HG03196 (cell line): Measurements from ENCODE around the gene S100PBP.

Experiments
- ATAC-seq: cut with Tn5 transposase; IDR thresholded peaks from one replicate; pipeline ENCODE4 v1.9.1; 2021; ENCODE audit not compliant: unreplicated experiment

The S100PBP gene

DNA sequence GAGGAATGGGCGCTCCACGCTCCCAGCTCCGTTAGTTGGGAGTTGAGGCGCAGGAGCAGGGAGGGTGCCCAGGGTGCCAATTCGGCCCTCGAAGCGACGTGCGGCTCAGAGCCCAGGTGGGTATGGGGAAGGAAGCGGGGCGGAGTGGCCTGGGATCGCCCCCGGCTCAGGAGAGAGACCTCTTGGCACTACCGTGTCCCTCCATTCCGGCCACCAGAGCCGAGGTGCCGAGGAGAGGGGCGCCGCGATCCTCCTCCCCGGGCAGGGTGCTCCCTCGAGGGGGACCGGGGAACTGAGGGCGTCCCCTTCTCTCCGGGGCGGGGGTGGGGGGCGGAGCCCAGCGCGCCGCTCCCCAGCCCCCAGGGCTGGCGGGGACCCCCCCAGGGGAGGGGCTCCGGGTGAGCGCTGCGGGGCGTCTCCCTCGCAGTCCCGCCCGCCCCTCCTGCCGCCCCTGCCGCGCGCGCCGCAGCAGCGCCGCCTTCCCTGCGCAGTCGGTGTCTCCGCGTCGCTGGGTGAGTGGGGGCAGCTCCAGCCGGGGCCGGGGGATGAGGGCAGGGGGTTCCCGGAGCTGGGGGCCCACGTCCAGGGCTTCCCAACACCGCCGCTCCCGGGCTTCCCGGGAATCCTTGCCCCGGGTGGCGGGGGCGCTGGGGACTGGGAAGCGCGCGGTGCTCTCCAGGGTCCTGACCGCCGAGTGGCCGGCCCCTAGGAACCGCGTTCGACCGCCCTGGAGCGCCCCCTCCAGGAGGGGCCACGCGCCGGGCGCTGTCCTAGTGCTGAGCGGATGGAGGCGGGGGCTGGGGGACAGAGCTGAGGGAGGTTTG is 68.8 kb downstream of the S100PBP start, which contains the start of gene HPCA:
TSS of gene HPCA (plus strand) at position 488 of the 824 bp plus-strand sequence. CDS start 2,408 bp downstream, outside the sequence.
- no peak for ATAC-seq

DNA sequence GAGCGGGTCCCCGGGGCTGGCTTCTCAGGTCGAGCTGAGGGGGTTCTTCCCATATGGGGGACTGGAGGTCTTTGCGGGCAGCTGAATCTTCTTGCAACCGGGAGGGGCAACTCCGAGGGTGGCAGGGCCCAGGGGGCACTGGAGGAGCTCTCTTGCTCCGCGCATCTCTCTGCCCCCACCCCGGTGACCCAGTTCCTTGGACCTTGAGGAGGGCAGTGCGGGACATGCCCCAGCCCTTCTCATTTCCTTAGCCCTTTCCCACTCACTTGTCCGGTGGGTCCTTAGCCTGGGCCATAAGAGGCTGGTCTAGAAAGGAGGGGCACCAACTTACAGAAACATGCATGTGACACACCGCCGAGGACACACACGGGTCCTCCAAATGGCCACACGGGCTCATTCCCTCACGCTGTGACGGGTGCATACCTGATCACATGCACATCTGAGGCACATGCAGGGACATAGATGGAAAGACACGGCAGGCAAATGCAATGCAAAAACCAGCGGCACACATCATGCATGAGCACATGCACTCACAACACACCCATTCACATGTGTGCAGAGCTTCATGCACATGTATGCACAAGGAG is 69.5 kb downstream of the S100PBP start:
- ATAC-seq = no peak

DNA sequence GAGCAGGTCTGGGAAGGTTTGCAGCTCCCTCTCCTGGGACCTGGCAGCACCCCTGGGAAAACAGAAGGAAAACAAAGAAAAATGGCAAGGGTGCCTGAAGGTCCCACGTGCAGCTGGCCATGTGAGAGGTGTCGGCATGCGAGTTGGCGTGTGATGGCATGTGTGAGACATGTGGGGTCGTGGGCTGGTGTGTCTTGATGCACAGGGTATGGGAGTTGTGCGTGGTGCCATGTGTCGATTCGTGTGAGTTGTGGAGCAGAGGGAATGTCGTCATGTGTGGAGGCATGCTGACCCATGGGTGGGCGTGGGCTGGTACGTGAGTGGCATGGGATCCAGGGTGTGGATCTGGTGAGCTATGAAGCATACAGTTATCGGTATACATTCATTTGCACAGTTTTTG is 70.2 kb downstream of the S100PBP start:
- no peak for ATAC-seq

DNA sequence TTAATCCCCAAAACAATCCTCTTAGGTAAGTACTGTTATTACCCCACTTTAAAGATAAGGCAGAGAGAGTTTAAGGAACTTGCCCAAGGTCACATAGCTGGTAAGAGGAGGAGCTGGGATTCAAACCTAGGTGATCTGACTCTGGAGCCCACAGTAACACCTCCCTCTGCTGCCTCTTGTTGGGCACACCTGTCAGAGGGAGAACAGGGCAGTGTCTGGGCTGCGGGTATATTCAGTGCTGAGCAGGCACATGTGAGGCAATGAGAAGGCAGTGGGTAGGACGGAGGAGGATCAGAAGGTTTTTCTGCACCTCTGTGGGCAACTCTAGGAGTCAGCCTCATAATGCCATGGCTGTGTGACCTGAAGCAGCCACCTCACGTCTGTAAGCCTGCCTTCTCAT is 70.7 kb downstream of the S100PBP start:
- ATAC-seq = no peak

DNA sequence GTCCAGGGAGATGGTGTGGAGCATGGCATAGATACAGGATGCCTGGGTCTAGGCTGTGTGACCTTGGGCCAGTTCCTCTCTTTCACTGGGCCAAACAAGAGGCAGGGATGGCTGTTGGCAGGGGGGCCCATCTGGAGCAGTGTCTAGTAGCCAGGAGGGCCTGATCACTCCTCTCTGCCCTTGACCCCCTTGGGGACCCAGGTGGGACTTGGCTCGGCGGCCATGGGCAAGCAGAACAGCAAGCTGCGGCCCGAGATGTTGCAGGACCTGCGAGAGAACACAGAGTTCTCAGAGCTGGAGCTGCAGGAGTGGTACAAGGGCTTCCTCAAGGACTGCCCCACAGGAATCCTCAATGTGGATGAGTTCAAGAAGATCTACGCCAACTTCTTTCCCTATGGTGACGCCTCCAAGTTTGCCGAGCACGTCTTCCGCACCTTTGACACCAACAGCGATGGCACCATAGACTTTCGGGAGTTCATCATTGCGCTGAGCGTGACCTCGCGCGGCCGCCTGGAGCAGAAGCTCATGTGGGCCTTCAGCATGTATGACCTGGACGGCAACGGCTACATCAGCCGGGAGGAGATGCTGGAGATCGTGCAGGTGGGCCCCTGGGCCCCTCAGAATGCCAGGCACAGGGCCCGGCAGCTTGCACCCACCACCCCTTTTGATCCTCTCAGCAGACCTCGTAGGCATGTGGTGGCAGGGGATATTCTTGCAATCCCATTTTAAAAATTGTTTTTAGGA is 71.4 kb downstream of the S100PBP start:
- no peak for ATAC-seq

DNA sequence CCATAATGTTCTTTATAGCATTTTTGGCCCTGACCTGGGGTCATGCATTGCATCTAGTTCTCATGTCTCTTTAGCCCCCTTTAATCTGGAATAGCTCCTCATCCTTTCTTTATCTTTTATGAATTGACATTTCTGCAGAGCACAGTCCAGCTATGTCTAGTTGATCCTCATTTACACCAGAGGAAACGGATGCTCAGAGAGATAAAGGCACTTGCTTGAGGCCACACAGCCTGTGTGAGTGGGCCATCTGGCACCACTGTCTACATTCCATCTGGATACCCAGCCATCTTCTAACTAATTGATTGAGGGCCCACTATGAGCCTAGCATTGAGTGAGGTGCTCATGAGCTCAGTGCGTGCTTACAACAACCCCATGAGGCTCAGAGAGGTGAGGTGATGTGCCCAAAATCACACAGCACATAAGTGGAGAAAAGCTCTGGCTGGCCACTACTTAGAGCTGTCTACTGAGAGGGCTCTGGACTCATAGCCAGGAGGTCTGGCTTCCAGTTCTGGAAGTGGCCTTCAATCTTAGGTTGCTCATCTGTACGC is 72.4 kb downstream of the S100PBP start:
- ATAC-seq = no peak

DNA sequence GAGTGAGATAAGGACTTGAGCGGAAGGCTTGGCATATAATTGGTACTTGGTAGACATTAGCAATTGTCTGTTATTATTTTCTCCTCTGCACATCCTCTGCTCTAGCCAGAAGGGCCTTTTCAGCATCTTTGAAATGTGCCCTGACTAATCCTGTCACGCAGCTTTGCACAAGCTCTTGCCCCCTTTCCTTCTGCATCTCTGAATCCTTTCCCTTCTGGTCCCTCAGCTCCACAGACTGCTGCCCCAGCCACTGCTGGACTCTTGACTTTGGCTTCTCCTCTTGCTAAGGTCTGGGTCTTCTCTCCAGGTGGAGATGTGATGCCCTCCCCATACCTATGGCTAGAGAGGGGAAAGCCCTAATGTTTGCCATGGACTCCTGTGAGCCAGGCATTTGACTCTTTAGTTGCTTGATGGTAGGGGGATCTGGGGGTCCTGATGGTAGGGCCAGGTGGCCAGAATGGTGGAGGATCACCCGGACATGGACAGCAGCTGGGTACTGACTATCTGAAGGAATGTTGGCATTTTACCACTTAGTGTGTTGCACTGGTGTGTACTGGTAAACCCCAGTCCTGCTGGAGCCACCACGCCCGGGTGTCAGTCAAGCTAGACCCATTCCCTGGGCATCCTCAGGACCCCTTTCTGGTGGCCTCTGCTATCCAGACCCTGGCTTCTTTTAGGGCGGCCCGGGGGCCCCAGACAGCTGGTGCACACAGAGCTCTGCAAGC is 73.2 kb downstream of the S100PBP start:
- ATAC-seq = no peak

DNA sequence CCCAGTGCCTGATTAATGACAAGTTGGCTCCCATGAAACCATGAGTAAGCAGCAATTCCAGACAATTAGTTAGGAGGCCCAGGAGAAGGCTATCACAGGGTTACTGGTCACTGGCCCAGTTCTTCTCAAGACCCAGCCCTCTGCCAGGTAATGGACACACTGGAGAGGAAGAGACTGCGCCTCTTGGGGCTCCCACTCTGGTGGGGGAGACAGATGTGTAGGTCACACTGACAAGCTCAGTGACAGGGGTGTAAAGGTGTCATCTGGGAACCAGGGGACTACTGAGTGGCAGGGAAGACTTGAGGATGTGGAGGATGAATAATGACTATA is 73.8 kb downstream of the S100PBP start:
- ATAC-seq = no peak

DNA sequence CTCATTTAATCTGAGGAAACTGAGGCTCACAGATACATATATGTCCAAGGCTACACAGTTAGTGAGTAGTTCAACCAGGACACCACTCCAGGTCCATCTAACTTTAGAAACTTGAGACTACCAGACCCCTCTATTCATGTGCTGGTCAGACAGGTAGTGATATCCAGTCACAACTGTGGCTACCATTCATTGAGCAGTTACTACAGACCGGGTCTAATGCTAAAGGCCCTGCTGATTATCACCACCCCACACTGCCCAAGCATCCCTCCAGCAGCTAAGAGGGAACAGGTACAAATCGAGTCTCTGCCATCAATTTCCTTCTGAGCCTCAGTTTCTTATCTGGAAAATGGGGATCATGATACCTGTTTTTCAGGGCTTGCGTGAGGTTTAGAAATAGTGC is 74.2 kb downstream of the S100PBP start:
- ATAC-seq = no peak

DNA sequence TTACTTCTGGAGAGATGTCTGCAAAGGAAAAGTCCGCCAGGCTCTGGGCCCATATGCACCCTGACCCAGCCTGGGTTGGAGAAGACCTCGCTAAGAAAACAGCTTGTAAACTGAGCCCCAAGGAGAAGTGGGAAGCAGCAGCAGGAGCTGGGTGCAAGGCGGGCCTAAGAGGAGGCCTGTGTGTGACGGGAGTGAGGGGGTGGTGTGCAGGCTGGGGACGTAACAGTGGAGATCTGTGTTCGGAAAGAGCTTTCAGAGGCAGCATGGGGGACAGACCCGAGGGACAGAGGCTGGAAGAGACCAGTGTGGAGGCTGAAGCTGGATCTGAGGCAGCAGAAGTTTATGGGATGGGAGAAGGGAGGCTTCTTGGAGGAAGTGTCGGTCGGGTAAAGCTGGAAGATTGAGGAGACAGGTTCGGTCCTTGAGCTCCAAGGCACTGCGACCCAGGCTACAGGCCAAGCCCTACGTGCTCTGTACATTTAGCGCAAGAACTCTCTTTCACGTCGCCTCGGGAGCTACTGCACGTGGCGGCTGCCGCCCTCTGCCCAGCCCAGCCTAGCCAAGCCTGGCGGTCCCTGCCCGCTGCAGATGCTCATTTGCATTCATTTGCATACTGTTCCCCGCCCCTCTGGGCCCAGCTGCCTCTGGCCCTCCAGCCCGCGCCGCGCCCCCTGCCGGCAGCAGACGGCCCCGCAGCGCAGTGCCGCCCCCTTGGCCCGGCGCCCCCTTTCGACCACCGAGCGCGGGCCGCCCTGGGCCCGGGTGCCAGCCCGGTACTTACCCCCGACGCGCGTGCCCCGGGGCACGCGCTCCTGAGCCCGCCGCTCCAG is 75.1 kb downstream of the S100PBP start:
- no peak for ATAC-seq

DNA sequence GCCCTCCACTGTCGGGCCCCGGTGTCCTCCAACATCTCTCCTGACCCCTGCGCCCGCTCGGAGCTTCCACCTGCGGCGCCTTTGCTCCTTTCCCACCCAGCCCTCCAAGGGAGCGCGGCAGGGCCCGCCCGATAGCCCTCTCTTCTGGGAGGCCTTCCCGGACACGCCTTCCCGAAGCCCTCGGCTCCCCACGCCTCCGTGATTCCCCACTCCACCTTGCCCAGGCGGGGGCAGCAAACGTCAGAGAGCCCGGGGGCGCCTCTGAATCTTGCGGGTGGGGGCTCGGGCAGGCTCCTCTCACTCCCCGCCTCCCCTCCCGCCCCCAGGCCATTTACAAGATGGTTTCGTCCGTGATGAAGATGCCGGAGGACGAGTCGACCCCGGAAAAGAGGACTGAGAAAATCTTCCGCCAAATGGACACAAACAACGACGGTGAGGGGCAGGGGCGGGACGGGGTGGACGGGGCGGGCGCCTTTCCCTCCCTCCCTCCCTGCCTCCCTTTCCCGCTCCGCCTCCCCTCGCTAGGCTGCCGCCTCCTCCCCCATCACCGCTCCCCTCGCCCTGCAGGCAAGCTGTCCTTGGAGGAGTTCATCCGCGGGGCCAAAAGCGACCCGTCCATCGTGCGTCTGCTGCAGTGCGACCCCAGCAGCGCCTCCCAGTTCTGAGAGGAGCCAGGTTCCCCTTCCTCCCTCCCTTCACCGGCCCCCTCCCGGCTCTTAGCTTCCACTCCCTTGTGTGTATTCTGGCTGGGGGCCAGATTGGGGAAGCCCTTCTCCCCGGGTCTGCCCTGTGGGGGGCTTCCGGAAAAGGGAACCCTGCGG is 76.0 kb downstream of the S100PBP start:
- no peak for ATAC-seq

DNA sequence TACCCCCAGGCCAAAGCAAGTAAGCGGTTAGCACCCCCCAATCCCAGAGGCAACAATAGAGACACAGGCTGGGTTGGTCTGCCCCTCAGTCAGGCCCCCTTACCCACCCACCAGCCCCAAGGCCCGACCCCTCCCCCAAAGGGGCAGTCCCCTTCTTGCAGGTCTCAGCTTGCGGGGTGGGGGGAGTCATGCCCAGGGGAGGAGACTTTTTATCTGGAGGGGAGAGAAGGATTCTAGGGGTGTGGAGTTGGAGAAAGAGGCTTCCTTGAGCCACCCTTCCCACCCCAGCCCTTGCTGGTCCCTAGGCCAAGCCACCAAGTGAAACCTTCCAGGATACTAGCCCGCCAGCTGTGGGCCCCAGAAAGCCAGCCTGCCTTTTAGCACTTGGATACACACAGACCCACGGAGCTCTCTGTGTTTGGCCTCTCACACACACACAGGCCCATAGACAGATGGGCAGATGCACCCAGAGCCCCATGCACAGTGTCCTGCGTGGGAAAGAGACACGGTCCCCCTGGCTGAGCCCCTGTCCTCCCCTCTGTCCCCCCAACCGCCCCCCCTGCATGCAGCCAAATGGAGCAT is 76.7 kb downstream of the S100PBP start:
- ATAC-seq = no peak

DNA sequence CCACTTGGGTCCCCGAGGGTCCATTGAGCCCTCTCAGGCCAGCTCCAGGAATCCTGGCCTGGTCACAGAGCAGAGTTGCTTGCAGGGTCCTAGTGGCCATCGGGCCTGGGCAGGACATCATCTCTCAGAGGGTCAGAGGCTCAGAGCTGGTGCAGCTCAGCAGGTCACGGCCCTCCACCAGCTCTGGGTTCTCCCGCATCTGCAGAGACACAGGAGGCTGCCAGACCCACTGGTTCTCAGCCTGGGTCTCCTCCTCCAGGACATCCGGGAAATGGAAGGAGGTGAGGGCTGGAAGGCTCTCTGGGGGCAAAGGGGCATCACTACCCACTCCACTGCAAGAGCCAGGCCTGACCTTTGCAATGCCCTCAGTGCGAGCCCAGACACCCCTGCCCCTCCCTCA is 77.2 kb downstream of the S100PBP start:
- no peak for ATAC-seq

DNA sequence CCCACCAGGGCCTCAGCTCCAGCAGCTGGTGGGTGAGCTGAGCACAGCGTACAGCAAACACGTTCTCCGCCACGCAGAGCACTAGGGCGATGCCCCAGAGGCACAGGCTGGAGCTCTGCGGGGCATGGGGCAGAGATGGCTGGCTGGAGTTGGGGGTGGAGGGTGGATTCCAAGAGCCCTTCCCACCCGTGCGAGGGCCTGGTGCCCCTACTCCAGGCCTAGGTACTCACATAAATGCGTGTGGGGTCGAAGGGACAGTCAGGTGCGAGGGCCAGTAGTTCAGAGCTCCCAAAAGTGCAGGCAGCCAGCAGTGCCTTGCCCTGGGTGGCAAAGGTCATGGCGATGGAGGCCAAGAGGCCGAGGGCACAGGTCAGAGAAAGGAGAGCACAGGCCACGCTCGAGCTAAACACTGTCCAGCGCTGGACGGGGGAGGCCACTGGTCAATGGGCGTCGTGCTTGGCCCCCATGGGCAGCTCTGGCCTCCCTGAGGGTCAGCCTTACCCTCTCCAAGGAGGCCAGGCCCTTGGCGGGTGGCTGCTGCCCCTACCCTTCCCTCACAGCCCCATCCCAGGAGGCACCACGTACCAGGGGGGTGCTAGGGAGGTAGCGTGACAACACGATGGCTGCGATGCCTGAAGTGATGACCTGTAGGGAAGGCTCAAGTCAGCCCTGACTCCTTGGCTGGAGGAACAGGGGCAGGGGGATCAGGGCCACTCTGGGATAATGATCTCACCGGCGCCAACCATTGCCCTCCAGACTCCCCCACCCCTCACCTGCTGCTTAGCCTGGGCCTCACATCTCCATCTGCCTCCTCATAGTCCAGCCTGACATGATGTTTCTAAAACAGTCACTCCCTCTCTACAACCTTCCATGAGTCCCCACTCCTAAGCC is 78.1 kb downstream of the S100PBP start:
- no peak for ATAC-seq

DNA sequence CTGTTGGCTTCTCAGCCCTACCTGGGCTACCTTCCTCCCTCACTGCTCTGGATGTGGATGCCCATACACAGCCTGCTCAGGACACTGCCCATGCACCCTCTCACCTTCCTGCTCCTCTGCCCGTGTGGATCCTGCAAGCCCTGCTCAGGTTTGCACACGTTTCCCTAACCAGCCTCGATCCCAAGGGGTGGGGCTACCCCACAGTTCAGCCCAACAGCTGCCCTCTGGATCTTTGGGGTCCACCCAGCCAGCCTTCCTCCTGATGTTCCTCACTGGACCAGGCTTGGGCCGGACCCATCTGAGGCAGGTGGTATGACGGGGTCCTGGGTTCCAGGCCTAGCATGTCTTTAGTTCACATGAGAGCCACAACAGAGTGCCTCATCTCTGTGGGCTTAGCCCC is 79.0 kb downstream of the S100PBP start:
- no peak for ATAC-seq

DNA sequence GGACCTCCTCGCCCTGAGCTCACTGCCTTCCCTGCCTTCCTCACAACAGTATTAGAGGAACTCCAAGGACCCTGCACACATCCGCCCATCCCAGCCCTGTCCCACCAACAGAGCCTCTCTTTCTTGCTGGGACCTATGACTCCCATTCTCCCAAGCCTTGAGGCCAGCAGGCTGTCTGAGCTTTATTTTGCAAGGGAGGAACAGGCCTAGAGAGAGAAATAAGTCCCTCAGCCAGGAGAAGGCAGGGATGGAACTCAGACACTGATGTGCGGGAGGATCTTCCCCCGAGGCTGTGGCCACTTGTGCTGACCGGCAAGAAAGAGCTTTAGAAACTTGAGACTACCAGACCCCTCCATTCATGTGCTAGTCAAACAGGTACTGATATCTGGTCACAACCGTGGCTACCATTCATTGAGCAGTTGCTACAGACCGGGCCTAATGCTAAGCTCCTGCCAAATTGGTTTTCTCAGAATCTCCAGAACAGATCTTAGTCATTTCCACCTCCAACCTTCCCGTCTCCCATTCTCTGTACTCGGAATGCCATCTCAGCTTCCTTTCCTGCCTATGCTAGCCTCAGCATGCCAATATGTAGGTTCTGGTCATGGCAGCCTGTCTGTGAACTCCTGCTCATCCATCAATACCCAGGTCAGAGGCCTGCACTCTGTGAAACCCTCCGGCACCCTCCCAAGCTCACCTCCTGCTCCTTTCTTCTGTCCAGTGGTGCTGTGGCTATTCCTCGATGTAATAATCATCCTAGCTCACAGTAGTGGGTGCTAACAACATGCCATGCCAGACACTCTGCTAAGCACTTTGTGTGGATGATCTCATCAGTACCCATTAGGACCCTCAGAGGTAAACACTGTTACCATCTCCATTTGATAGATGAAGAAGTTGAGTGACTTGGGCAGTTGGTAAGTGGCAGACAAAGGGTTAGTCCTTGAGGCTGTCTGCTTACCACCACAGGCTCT is 79.9 kb downstream of the S100PBP start:
- ATAC-seq = no peak

DNA sequence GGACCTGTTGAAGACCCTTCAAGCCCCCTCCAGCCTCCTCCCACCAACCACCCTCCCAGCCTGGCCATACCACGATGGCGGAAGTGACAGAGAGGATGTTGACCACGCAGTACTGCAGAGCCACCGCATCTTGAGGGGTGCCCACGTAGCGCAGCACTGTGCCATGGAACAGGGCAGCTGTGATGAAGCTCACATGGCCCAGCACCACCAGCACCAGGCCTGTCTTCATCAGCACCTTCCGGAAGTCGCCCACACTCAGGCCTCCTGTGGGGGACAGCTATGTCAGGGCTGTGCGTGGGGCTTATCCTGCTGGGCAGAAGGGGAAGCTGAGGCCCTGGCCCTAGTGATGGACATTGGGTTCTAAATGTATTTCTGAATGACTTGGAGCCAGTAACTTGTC is 80.6 kb downstream of the S100PBP start:
- ATAC-seq = no peak
